Transverse colon (tissue), 4 donors: ENCODE data around the gene PLCD1.

Experiments used
- EP300 ChIP-seq: sonication (generic); formaldehyde crosslinking; IDR thresholded peaks from one replicate; pipeline ENCODE4 v1.6.1; 2017; ENCODE audit warnings: antibody characterized with exemption, low read depth
- POLR2A ChIP-seq: fragments of 450-650 bp; IDR thresholded peaks from one replicate; pipeline ENCODE4 v1.6.1; 2016; ENCODE audit warnings: antibody characterized with exemption, mild to moderate bottlenecking, moderate library complexity
- POLR2AphosphoS5 ChIP-seq, 3 donors: sonication (generic); formaldehyde crosslinking; IDR thresholded peaks; one replicate each; pipeline ENCODE4 v1.6.1; 2016; ENCODE audit warnings: antibody characterized with exemption in 3 of 3
- TF ChIP-seq, protein P1 (sequence below), 5 experiments: fragments of 200-600 bp in 3 of 5; fragments of 450-650 bp in 2 of 5; sonication (generic) in 3 of 5; IDR thresholded peaks; 1 replicate in 2 of 5; 2 replicates in 3 of 5; pipeline ENCODE4 v1.5.1; 2016 to 2017; ENCODE audit warnings: antibody characterized with exemption in 5 of 5, inconsistent platforms in 3 of 5, mild to moderate bottlenecking in 2 of 5, moderate library complexity in 1 of 5

DNA sequence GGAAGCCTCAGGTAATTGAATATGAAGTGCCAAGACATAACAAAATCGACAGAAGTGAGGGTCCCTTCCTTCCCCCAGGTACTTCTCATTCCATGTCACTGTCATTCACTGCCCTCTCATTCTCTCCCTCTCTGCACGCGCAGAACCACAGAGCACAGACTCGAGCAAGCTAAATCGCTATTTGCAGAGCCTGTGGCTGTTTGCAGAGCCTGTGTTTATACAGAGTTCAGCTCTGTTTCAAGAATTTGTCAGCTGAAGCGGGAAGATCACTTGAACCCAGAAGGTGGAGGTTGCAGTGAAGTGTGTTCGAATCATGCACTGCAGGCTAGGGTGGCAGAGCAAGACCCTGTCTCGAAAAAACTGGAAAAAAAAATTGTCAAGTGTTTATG, 36.4 kb downstream of the PLCD1 start:
- TF ChIP-seq, protein P1, sequence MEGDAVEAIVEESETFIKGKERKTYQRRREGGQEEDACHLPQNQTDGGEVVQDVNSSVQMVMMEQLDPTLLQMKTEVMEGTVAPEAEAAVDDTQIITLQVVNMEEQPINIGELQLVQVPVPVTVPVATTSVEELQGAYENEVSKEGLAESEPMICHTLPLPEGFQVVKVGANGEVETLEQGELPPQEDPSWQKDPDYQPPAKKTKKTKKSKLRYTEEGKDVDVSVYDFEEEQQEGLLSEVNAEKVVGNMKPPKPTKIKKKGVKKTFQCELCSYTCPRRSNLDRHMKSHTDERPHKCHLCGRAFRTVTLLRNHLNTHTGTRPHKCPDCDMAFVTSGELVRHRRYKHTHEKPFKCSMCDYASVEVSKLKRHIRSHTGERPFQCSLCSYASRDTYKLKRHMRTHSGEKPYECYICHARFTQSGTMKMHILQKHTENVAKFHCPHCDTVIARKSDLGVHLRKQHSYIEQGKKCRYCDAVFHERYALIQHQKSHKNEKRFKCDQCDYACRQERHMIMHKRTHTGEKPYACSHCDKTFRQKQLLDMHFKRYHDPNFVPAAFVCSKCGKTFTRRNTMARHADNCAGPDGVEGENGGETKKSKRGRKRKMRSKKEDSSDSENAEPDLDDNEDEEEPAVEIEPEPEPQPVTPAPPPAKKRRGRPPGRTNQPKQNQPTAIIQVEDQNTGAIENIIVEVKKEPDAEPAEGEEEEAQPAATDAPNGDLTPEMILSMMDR (IDR thresholded peaks at IDR 0.05) = no peak
- TF ChIP-seq POLR2A (no peak), POLR2AphosphoS5 (IDR thresholded peaks at IDR 0.05) (no peak), EP300 (no peak)
